Measurements from ENCODE around the gene SLC22A15.

The SLC22A15 gene

DNA sequence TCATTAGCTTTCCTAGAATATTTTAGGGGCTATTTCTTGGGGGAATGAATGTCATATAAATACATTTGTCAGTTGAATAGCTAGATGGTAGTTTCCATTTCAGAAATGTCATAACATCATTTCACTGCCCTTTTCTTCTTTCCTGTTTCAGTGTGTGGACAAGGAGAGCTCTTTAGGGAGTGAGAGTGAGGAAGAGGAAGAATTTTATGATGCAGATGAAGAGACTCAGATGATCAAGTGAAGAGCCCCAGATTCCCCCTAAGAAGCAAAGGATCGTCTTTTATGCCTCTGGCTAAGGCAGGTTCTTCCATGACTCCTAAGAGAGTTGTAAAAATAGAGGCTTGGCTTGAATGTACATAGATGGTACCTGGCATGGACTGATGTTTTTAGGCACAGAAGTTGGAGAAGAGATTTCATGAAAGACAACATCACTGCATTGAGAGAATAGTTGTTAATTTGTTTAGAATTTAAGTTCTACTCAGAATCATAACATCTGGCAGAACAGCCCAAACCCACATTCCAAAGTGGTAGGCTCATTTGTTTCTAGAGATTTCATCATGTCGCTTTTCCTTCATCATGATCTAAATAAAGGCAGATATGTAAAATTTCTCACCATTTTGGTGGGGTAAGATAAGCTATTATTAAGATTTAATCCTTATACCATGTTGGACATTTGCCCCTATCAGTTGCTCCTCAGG lies 90.7 kb downstream of the SLC22A15 start:
- H3K4me3 ChIP-seq (ENCODE audit: low read depth, low read length) = no peak overlapping the region
- no peak for TF ChIP-seq CTCF (IDR thresholded peaks at IDR 0.05; ENCODE audit: low read depth, low read length)

DNA sequence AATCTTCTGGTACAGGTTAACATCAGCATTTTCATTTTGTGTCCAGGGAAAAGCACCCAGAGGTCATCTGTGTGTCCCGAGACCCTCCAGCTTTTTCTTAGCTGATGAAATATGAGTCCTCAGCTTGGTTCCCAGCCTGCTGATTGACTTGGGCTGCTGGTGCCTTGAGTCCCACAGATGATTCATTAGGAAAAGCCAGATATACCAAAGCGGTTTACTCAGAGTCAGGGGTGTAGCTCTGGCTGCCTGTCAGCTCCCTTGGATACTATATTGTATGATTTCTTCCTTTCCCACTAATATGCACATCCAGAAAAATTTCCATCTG lies 91.2 kb downstream of the SLC22A15 start:
- no peak overlapping the region for H3K4me3 ChIP-seq (ENCODE audit: low read depth, low read length)
- TF ChIP-seq CTCF (IDR thresholded peaks at IDR 0.05; ENCODE audit: low read depth, low read length) = no peak

DNA sequence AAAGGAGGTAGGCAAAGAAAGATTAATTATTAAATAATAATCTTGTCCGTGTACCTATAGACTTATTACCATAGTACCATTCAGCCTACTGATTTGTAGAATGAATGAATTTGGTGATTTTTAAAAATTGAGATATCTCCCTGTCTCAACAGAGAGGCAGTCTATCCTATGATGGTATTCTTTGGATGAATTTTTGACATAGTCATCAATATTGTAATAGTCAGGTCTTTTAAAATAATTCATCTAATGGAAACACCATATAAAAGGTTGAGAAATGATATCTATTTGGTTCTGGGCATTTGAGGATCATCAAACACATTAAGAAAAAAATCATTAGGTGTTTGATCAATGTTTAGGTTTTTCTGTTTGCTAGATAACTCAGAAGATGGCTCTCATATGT lies 99.3 kb downstream of the SLC22A15 start:
- H3K4me3 ChIP-seq (ENCODE audit: low read depth, low read length) = no peak overlapping the region
- TF ChIP-seq CTCF (IDR thresholded peaks at IDR 0.05; ENCODE audit: low read depth, low read length) = no peak

- H3K4me3 ChIP-seq (ENCODE audit: low read depth, low read length) = no peak overlapping the region
- TF ChIP-seq CTCF (IDR thresholded peaks at IDR 0.05; ENCODE audit: low read depth, low read length) = no peak
Measured at GRCh38 chr1:116075990-116076389, 99.7 kb downstream of the SLC22A15 start.

DNA sequence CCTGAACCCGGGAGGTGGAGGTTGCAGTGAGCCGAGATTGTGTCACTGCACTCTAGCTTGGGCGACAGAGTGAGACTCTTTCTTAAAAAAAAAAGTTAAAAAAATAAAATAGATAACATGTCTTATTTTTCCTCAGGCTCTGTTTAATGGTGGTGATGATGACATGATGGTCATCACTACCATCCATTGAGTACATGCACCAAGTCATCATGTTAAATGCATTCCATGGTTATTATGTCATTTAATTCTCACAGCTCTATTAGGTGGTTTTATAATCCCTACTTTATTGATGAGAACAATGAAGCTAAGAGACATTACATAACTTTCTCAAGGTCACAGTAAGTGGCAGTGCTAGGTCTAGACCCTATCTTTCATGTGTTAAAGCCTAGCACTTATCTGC lies 100.5 kb downstream of the SLC22A15 start:
- no peak overlapping the region for H3K4me3 ChIP-seq (ENCODE audit: low read depth, low read length)
- TF ChIP-seq CTCF (IDR thresholded peaks at IDR 0.05; ENCODE audit: low read depth, low read length) = no peak

DNA sequence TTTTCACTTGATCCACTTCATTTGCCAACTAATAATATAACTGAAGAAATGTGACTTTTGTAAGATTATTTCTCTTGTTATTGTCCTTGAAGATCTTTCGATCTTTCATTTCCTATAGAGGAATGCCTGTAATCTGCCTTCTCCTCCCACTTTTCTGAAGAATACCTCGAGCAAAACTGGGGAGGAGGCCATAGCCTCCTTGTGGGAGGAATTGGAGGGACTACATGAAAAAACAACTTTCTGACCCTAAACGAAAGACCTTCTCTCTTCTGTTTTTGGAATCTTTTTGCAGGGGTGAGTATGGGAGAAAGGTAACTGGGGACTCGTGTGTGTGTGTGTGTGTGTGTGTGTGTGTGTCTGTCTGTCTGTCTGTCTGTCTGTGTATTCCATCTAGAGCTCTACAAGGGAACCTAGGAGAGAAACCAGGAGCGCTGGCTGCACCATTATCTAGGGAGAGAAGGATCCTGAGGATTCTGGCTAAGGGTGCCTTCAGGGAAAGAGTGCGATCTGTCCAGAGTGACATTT lies 102.4 kb downstream of the SLC22A15 start:
- no peak overlapping the region for H3K4me3 ChIP-seq (ENCODE audit: low read depth, low read length)
- TF ChIP-seq CTCF (IDR thresholded peaks at IDR 0.05; ENCODE audit: low read depth, low read length) = no peak

DNA sequence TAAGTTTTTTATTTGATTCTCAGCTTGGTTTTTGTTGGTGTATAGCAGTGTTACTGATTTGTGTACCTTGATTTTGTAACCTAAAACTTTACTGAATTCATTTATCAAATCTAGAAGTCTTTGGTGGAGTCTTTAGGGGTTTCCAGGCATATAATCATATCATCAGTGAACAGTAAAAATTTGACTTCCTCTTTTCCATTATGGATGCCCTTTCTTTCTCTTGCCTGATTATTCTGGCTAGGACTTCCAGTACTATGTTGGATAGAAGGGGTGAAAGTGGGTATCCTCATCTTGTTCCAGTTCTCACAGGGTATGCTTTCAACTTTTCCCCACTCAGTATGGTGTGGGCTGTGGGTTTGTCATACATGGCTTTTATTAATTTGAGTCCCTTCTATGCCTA lies 111.3 kb downstream of the SLC22A15 start:
- H3K4me3 ChIP-seq (ENCODE audit: low read depth, low read length) = no peak overlapping the region
- no peak for TF ChIP-seq CTCF (IDR thresholded peaks at IDR 0.05; ENCODE audit: low read depth, low read length)

Measured in WI38 (cell line).